Lower leg skin (tissue), 4 donors: ENCODE data around the gene HOXA5. TPM values are rescaled to one million over a fixed set of nuclear protein-coding genes. Genes with fewer than 3 reads are reported as not detected.

Source experiments
- DNase-seq, 2 donors: peaks; one replicate each; pipeline ENCODE4 v3.0.0-alpha.2; 2019; ENCODE audit warnings: low spot score in 2 of 2
- H3K4me3 ChIP-seq: fragments of 200-600 bp; sonication (generic); 2 replicates; pipeline ENCODE4 v1.5.1; 2017; ENCODE audit warnings: mild to moderate bottlenecking, low read depth; ENCODE audit not compliant: poor library complexity, severe bottlenecking
- POLR2A ChIP-seq, 2 donors: fragments of 450-650 bp; IDR thresholded peaks; one replicate each; pipeline ENCODE4 v1.6.1; 2016 to 2017; ENCODE audit warnings: antibody characterized with exemption in 2 of 2, mild to moderate bottlenecking in 1 of 2, moderate library complexity in 1 of 2
- WGBS, 2 donors: methylation state at CpG; one replicate each; pipeline ENCODE4 v1.1.5; 2018; 5-methylcytosine and 5-hydroxymethylcytosine counted together
- intact Hi-C: fragments of 100-400 bp; cut with DNase I; formaldehyde crosslinking; loops from one replicate; pipeline ENCODE4 v1.15.0; 2023; ENCODE audit warnings: low total_unique reads
- total RNA-seq, 4 donors: library from RNA; depleted of rRNA; stranded (reverse); fragments of >200 nt; gene quantifications; one replicate each; pipeline ENCODE4 v1.1.0, GENCODE V29; 2016
- TF ChIP-seq, protein P1 (sequence below), 3 donors: fragments of 450-650 bp; IDR thresholded peaks; one replicate each; pipeline ENCODE4 v1.5.1; 2016; ENCODE audit warnings: antibody characterized with exemption in 3 of 3, mild to moderate bottlenecking in 3 of 3, moderate library complexity in 2 of 3

Gene HOXA5
- total RNA-seq, 4 donors from 2014 or later: 5.1 to 15.1 (median 6.1) TPM

GRCh38 chr7:27103489-27104226 is 39.8 kb downstream of the HOXA5 start:
- WGBS, 2 donors: 29 to 30% methylated on average over 35 of the region's 35 CpGs
- no peak for DNase-seq
- no peak overlapping the region for H3K4me3 ChIP-seq
- TF ChIP-seq, protein P1, sequence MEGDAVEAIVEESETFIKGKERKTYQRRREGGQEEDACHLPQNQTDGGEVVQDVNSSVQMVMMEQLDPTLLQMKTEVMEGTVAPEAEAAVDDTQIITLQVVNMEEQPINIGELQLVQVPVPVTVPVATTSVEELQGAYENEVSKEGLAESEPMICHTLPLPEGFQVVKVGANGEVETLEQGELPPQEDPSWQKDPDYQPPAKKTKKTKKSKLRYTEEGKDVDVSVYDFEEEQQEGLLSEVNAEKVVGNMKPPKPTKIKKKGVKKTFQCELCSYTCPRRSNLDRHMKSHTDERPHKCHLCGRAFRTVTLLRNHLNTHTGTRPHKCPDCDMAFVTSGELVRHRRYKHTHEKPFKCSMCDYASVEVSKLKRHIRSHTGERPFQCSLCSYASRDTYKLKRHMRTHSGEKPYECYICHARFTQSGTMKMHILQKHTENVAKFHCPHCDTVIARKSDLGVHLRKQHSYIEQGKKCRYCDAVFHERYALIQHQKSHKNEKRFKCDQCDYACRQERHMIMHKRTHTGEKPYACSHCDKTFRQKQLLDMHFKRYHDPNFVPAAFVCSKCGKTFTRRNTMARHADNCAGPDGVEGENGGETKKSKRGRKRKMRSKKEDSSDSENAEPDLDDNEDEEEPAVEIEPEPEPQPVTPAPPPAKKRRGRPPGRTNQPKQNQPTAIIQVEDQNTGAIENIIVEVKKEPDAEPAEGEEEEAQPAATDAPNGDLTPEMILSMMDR (IDR thresholded peaks at IDR 0.05): no peak
- intact Hi-C loops: no loop called here

DNA sequence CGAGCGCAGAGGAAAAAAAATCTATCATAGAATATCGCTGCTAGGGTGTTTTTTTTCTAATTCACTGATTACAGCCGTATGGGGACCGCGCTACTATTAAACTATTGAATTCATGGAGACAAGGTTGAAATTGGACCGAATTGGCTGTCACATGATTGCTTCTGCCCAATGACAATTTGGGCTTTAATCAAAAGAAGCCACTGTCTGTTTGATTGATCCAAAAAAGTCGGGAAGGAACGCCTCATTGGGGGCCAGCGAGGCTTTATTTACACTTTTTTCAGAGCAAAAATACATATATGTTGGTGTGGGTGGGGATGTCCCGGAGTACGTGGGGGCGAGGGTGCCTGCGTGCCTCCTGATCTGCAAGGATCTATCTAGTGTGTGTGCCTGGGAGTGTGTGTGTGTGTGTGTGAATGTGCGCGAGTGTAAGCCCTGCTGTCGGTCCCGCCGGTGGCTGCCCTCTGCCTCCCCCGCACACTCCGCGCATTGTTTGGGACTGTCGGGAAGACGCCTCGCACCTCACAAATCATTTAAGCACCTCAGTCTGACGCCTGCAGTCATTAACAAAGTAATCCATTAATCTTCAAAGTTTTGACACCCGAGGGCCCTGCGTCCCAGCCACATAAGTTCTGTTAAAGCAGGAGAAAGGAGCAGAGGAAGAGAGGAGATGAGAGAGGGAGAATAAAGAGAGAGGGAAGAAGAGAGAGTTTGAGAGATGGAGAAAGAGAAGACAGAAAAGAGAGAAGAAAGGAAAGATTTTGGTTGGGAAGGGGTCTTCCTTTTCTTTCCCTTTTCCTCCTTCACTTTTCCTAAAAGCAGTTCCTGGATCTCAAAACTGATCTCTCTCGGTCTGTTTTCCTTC is 40.7 kb downstream of the HOXA5 start, which contains the start of gene HOXA2:
TSS of gene HOXA2 (minus strand) at position 103 of the 862 bp plus-strand sequence. CDS start 183 bp downstream, outside the sequence.
- no peak for DNase-seq
- 26 to 38% methylated on average over 29 of the region's 29 CpGs for WGBS, 2 donors
- TF ChIP-seq POLR2A (IDR thresholded peaks at IDR 0.05): no peak
- TF ChIP-seq, protein P1 (IDR thresholded peaks at IDR 0.05): no peak
- intact Hi-C loops: no loop called here
- no peak within 1 kb of the TSS for H3K4me3 ChIP-seq

GRCh38 chr7:27101957-27102580 is 41.4 kb downstream of the HOXA5 start:
- no peak for TF ChIP-seq POLR2A (IDR thresholded peaks at IDR 0.05)
- TF ChIP-seq, protein P1 (IDR thresholded peaks at IDR 0.05): no peak
- no peak overlapping the region for H3K4me3 ChIP-seq
- 33 to 39% methylated on average over 38 to 39 of the region's 39 CpGs for WGBS, 2 donors
- intact Hi-C loops: no loop called here
- no peak for DNase-seq

DNA sequence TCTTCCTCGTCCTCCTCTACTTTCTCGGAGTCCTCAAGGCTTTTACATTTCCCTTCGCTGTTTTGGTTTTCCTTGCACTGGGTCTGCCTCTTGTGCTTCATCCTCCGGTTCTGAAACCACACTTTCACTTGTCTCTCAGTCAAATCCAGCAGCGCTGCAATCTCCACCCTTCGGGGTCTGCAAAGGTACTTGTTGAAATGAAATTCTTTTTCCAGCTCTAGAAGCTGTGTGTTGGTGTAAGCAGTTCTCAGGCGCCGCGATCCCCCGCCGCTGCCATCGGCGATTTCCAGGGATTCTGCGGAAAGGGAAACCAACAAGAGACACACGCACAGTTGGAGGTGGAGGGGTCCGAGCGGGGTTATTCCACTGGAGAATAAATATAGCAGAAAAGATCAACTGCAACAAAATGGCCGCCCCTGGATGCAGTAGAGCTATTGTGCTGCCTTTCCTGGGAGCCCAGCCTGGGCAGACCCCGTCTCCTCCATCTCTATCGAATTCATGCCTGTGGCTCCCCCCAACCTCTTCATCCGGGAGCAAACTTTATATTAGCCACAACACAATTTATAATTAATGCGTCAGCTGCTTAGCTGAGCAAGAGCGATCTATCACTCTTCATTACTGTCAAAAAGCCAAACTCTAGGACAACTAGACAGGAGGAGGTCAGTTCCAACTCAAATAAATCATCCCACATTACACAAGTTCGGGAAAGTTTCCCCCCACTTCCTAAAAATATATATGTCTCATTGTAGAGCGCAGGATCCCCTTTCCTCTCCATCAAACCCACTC is 42.1 kb downstream of the HOXA5 start:
- H3K4me3 ChIP-seq: no peak overlapping the region
- DNase-seq: no peak
- intact Hi-C loops: no loop called here
- WGBS, 2 donors: 70 to 74% methylated on average over 25 of the region's 25 CpGs
- TF ChIP-seq, protein P1 (IDR thresholded peaks at IDR 0.05): no peak
- no peak for TF ChIP-seq POLR2A (IDR thresholded peaks at IDR 0.05)

- 78 to 79% methylated on average over 8 of the region's 8 CpGs for WGBS, 2 donors
- intact Hi-C loops: no loop called here
- DNase-seq: no peak
- TF ChIP-seq POLR2A (IDR thresholded peaks at IDR 0.05): no peak
- TF ChIP-seq, protein P1 (IDR thresholded peaks at IDR 0.05): no peak
- no peak overlapping the region for H3K4me3 ChIP-seq
Measured at GRCh38 chr7:27100694-27101170, 42.7 kb downstream of the HOXA5 start.
